HAP-1 (cell line): ENCODE results near the gene RAB37.

Source experiments
- DNase-seq, 2 experiments: peaks; one replicate each; pipeline ENCODE4 v3.0.0-alpha.2; 2016 to 2020; ENCODE audit warnings: low spot score in 2 of 2
- H3K27me3 ChIP-seq: fragments of 250-450 bp; sonication (Bioruptor Pico); 2 replicates; pipeline ENCODE4 v1.5.1; 2020; ENCODE audit warnings: low read depth, mild to moderate bottlenecking, moderate library complexity
- H3K36me3 ChIP-seq: fragments of 250-450 bp; sonication (Bioruptor Pico); replicated peaks from 2 replicates; pipeline ENCODE4 v1.5.1; 2020; ENCODE audit warnings: mild to moderate bottlenecking
- H3K4me1 ChIP-seq: fragments of 250-450 bp; sonication (Bioruptor Pico); 2 replicates; pipeline ENCODE4 v1.5.1; 2020; ENCODE audit warnings: mild to moderate bottlenecking
- H3K4me3 ChIP-seq: fragments of 250-450 bp; sonication (Bioruptor Pico); 2 replicates; pipeline ENCODE4 v1.5.1; 2020; ENCODE audit warnings: mild to moderate bottlenecking, moderate library complexity
- H3K9me3 ChIP-seq: fragments of 250-450 bp; sonication (Bioruptor Pico); 2 replicates; pipeline ENCODE4 v1.5.1; 2020; ENCODE audit warnings: mild to moderate bottlenecking, moderate library complexity
- in situ Hi-C: fragments of 300-500 bp; cut with MboI; formaldehyde crosslinking; loops from 3 replicates; pipeline ENCODE4 v1.14.3; 2020; ENCODE audit warnings: low sequenced_read_pairs, inconsistent platforms, mixed read lengths

Gene RAB37

GRCh38 chr17:74786431-74787055 is 49.5 kb downstream of the RAB37 start:
- no peaks in the 10 kb centered on the region for H3K9me3 ChIP-seq
- H3K4me3 ChIP-seq: no peak overlapping the region
- H3K4me1 ChIP-seq: no peaks in the 10 kb centered on the region
- peaks cover 3% of the 10 kb centered on the region; the same call in 1 of the 2 replicates for H3K36me3 ChIP-seq
- no peaks in the 10 kb centered on the region for H3K27me3 ChIP-seq
- in situ Hi-C loops: loop anchor here (25.0 kb wide), 1 partner anchor 626 kb away; the partner anchor contains the start of gene GRB2
- DNase-seq: no peak

DNA sequence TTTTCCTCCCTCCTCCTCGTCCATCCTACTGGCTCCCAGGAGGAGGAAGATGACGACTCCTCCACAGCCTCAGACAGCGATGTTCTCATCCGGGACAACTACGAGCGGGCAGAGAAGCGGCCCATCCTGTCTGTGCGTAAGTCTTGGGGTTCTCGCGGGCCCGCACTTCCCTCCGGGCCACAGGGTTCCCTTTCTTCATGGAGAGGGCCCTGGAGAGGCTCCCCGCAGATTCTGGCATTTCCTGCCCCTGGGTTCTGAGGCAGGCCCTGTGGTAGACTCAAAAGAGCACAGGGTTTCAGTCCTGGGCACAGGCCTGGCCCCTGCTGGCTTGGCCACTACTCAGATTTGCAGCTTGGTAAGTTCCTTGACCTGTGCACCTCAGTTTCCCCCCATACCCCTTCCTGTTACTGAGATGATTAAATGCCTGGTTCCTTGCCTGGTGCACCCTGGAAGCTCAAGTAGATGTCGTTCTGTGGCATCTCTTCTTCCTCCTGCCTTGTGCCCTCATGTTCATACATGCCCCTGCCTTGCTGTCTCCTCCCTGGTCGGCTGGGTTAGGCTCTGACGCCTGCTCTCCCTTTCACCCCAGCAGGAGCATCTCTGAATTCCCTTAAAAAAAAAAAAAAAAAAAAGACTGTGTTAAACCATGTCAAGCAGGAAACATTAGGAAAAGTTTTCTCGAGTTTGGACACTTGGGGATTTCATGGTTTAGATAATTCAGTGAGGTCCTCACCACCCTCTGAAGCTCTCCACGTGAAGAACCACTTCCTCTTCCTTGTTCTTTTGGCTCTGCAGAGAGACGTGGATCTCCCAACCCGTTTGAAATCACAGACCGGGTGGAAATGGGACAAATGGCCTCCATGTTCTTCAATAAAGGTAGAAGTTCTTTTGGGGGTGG is 53.4 kb downstream of the RAB37 start:
- H3K9me3 ChIP-seq: no peaks in the 10 kb centered on the region
- no peaks in the 10 kb centered on the region for H3K4me1 ChIP-seq
- in situ Hi-C loops: loop anchor here (5.0 to 25.0 kb wide), 2 partner anchors 167 to 622 kb away; partner anchors contain the start of gene GRB2
- no peaks in the 10 kb centered on the region for H3K27me3 ChIP-seq
- no peak for DNase-seq
- peaks cover 6% of the 10 kb centered on the region for H3K36me3 ChIP-seq
- no peak overlapping the region for H3K4me3 ChIP-seq

- Histone ChIP-seq H3K9me3 (no peaks in the 10 kb centered on the region), H3K27me3 (no peaks in the 10 kb centered on the region), H3K4me3 (no peak overlapping the region), H3K4me1 (no peaks in the 10 kb centered on the region), H3K36me3 (peaks cover 8% of the 10 kb centered on the region)
- DNase-seq: no peak
- in situ Hi-C loops: loop anchor here (5.0 to 25.0 kb wide), 2 partner anchors 165 to 620 kb away; partner anchors contain the start of gene GRB2
Observed at GRCh38 chr17:74792586-74793105, 55.6 kb downstream of the RAB37 start.

DNA sequence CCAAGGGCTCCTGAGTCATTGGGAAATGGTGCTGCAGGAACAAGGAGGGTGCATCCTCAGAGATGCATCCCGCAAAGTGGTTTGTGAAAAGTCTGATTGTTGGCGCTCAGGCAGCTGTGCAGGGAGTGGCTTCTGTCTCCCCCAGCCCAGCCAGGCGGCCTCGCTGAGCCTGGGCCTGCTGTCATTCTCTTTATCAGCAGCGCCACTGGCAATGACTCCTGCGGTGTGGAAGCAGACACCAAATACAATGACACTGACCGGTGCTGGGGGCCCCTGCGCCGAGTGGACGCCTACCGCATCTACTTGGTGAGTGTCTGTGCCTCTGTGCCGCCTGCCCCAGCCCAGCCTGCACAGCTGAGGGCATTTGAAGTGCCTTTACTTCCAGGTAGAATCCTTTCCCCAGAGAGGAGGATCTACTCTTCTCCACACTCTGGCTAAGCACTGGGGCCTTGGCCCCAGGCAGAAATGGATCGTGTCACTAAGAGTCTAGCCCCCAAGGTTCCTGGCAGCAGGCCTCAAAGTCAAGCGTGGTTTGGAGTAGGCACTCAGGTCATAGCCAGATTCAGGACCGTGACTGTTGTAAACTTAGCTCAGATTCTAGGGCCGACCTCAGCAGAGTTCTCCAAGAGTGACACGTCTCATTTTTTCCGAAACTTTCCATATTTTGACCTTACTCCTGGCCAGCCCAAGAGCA is 58.4 kb downstream of the RAB37 start:
- no peaks in the 10 kb centered on the region for H3K4me1 ChIP-seq
- no peaks in the 10 kb centered on the region for H3K9me3 ChIP-seq
- DNase-seq: no peak
- H3K27me3 ChIP-seq: no peaks in the 10 kb centered on the region
- no peak overlapping the region for H3K4me3 ChIP-seq
- H3K36me3 ChIP-seq: peaks cover 10% of the 10 kb centered on the region
- in situ Hi-C loops: loop anchor here (25.0 kb wide), 1 partner anchor 617 kb away; the partner anchor contains the start of gene GRB2

DNA sequence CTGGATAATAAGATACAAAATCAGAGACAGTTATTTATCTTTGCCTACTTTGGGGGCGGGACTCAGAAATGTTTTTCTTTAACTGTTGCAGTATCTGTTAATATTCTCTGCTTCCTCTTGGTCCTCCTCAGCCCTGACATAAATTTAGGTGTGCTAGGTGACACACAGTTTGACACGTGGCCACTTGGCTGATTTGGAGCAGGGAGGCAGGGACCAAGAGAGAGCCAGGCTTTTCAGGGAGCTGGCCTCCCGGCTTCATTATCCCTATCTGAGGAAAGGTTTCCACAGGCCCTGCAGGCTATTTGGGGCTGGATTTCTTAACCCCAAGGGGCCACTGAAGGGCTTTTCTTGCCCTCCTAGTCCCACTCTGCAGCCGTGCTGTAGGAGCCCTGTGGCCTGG is 59.2 kb downstream of the RAB37 start:
- DNase-seq: no peak
- Histone ChIP-seq H3K4me1 (no peaks in the 10 kb centered on the region), H3K4me3 (no peak overlapping the region), H3K9me3 (no peaks in the 10 kb centered on the region), H3K36me3 (peaks cover 10% of the 10 kb centered on the region), H3K27me3 (no peaks in the 10 kb centered on the region)
- in situ Hi-C loops: loop anchor here (25.0 kb wide), 1 partner anchor 616 kb away; the partner anchor contains the start of gene GRB2

GRCh38 chr17:74796866-74797265 is 59.8 kb downstream of the RAB37 start:
- no peaks in the 10 kb centered on the region for H3K27me3 ChIP-seq
- no peaks in the 10 kb centered on the region for H3K4me1 ChIP-seq
- no peak for DNase-seq
- in situ Hi-C loops: loop anchor here (25.0 kb wide), 1 partner anchor 615 kb away; the partner anchor contains the start of gene GRB2
- peaks cover 10% of the 10 kb centered on the region for H3K36me3 ChIP-seq
- H3K4me3 ChIP-seq: no peak overlapping the region
- H3K9me3 ChIP-seq: no peaks in the 10 kb centered on the region
